OCI-LY7 (cell line): ENCODE measurements around the gene AXL. TPM values are rescaled to one million over a fixed set of nuclear protein-coding genes. Genes with fewer than 3 reads are reported as not detected.

Experiments used
- BruUV-seq: library from RNA; stranded (reverse); fragments of 400-500 nt; replicated peaks from 2 replicates; lab custom pipeline; 2021; lab: Mats Ljungman, UMichigan
- CTCF ChIA-PET: fragments of 300-600 bp; sonication (Branson Sonifier 250); formaldehyde crosslinking; loops from one replicate; lab custom pipeline; 2022; ENCODE audit warnings: antibody characterized with exemption; ENCODE audit not compliant: unreplicated experiment; lab: Charles Lee
- POLR2A ChIA-PET: fragments of 300-600 bp; sonication (Branson Sonifier 250); formaldehyde crosslinking; loops from one replicate; lab custom pipeline; 2022; ENCODE audit warnings: antibody characterized with exemption; lab: Charles Lee
- DNase-seq: peaks from one replicate; pipeline ENCODE4 v3.0.0-alpha.2; 2015; ENCODE audit warnings: low spot score
- H2AFZ ChIP-seq: fragments of 200-600 bp; sonication (generic), shearing (Covaris generic); 2 replicates; pipeline ENCODE4 v1.6.1; 2014; ENCODE audit warnings: mild to moderate bottlenecking, antibody characterized with exemption, low read length, moderate library complexity
- H3K27ac ChIP-seq: fragments of 200-600 bp; sonication (generic); 2 replicates; pipeline ENCODE4 v1.5.1; 2014; ENCODE audit warnings: mixed run types, low read depth, mild to moderate bottlenecking, moderate library complexity, low read length, inconsistent platforms; ENCODE audit not compliant: poor library complexity, severe bottlenecking
- H3K36me3 ChIP-seq: fragments of 200-600 bp; sonication (generic); 2 replicates; pipeline ENCODE4 v1.6.1; 2014; ENCODE audit warnings: mild to moderate bottlenecking, antibody characterized with exemption, low read length, moderate library complexity, mixed read lengths; ENCODE audit not compliant: insufficient read depth
- H3K4me1 ChIP-seq: fragments of 200-600 bp; sonication (generic); 2 replicates; pipeline ENCODE4 v1.5.1; 2014; ENCODE audit warnings: mild to moderate bottlenecking, low read length; ENCODE audit not compliant: insufficient read depth, poor library complexity, severe bottlenecking
- H3K4me2 ChIP-seq: fragments of 200-600 bp; sonication (generic); 2 replicates; pipeline ENCODE4 v1.6.1; 2014; ENCODE audit warnings: mild to moderate bottlenecking, low read length
- H3K4me3 ChIP-seq: fragments of 200-600 bp; sonication (generic); 2 replicates; pipeline ENCODE4 v1.5.1; 2014; ENCODE audit warnings: mild to moderate bottlenecking, low read depth, low read length; ENCODE audit not compliant: poor library complexity, severe bottlenecking
- H3K79me2 ChIP-seq: fragments of 200-600 bp; sonication (generic); 2 replicates; pipeline ENCODE4 v1.6.1; 2016; ENCODE audit warnings: low read depth, mild to moderate bottlenecking, low read length, moderate library complexity, mixed read lengths; ENCODE audit not compliant: insufficient read depth
- H3K9me2 ChIP-seq: fragments of 200-600 bp; sonication (generic); 2 replicates; pipeline ENCODE4 v1.6.1; 2016; ENCODE audit warnings: mild to moderate bottlenecking, low read length, mixed read lengths; ENCODE audit not compliant: insufficient read depth
- H3K9me3 ChIP-seq: fragments of 200-600 bp; sonication (generic); 2 replicates; pipeline ENCODE4 v1.6.1; 2014; ENCODE audit warnings: mild to moderate bottlenecking, mixed run types, low read length, mixed read lengths
- H4K20me1 ChIP-seq: fragments of 200-600 bp; sonication (generic); 2 replicates; pipeline ENCODE4 v1.6.1; 2014; ENCODE audit warnings: mild to moderate bottlenecking, antibody characterized with exemption, low read length, moderate library complexity, mixed read lengths; ENCODE audit not compliant: insufficient read depth
- EZH2phosphoT487 ChIP-seq: fragments of 200-600 bp; sonication (generic); IDR thresholded peaks from 2 replicates; pipeline ENCODE4 v1.6.1; 2018; ENCODE audit warnings: low read depth, borderline replicate concordance, mild to moderate bottlenecking, mixed run types, antibody characterized with exemption, low read length, moderate library complexity, mixed read lengths
- intact Hi-C: fragments of 100-400 bp; cut with micrococcal nuclease; formaldehyde crosslinking; loops from one replicate; pipeline ENCODE4 v1.10.0; 2022; ENCODE audit not compliant: unreplicated experiment
- total RNA-seq, 2 experiments: library from RNA; depleted of rRNA in 1 of 2; stranded (reverse); fragments of >200 nt in 1 of 2; shearing (Covaris generic) in 1 of 2; gene quantifications; 2 replicates each; pipeline ENCODE4 v1.2.3, GENCODE V29; 2014 to 2022
- TF ChIP-seq, protein P1 (sequence below): fragments of 200-600 bp; sonication (generic); conservative IDR thresholded peaks from 2 replicates; pipeline ENCODE4 v1.5.1; 2014; ENCODE audit warnings: mild to moderate bottlenecking, antibody characterized with exemption, low read length, moderate library complexity, mixed read lengths

AXL gene
- total RNA-seq, 2 experiments from 2014 or later, result not detected

DNA sequence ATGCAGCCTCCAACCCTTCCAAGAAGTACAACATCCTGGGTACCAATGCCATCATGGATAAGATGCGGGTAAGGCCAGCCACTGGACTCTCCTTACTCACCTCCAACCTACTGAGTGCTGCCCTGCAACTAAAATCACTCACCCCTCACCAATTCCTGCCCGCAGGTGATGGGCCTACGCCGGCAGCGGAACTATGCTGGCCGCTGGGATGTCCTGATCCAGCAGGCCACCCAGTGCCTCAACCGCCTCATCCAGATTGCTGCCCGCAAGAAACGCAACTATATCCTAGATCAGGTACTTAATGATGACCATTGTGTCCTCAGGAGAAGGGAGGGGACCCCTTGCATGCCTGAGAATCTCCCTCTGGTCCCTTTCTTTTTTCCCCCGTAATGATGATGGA, 75.4 kb downstream of the AXL start:
- ChIA-PET CTCF (no interaction called here), POLR2A (no interaction called here)
- intact Hi-C loops, result no loop called here
- BruUV-seq, result no TSS peak
- H2AFZ ChIP-seq, result no peak overlapping the region
- no peak overlapping the region for H3K4me3 ChIP-seq
- H3K79me2 ChIP-seq, result no peaks in the 10 kb centered on the region
- no peaks in the 10 kb centered on the region for H4K20me1 ChIP-seq
- H3K4me1 ChIP-seq, result peaks cover 16% of the 10 kb centered on the region
- H3K27ac ChIP-seq, result no peak overlapping the region
- no peaks in the 10 kb centered on the region for H3K9me2 ChIP-seq
- DNase-seq, result no peak
- peaks cover 100% of the 10 kb centered on the region for H3K36me3 ChIP-seq
- no peak overlapping the region for H3K4me2 ChIP-seq
- TF ChIP-seq EZH2phosphoT487, result no peak
- TF ChIP-seq, protein P1, sequence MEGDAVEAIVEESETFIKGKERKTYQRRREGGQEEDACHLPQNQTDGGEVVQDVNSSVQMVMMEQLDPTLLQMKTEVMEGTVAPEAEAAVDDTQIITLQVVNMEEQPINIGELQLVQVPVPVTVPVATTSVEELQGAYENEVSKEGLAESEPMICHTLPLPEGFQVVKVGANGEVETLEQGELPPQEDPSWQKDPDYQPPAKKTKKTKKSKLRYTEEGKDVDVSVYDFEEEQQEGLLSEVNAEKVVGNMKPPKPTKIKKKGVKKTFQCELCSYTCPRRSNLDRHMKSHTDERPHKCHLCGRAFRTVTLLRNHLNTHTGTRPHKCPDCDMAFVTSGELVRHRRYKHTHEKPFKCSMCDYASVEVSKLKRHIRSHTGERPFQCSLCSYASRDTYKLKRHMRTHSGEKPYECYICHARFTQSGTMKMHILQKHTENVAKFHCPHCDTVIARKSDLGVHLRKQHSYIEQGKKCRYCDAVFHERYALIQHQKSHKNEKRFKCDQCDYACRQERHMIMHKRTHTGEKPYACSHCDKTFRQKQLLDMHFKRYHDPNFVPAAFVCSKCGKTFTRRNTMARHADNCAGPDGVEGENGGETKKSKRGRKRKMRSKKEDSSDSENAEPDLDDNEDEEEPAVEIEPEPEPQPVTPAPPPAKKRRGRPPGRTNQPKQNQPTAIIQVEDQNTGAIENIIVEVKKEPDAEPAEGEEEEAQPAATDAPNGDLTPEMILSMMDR, result no peak
- H3K9me3 ChIP-seq, result no peaks in the 10 kb centered on the region

DNA sequence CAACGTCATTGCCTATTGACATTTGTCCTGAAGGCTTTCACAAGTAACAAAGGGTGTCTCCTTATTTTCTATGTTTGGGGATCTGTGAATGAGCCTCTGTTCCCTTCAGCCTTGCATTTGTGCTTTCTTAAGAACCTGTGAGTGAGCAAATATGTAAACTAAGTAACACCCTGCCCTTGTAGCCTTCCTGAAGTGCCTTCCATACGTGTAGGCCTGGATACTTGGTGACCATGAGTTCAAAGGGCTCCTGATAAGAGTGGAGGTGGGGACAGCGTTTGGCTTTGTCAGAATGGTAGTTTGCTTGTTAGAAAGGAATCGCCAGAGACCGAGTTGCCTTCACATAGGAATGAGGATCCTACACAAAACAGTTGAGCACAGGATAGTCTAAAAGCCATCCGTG, 76.5 kb downstream of the AXL start:
- DNase-seq, result no peak
- H3K36me3 ChIP-seq, result peaks cover 100% of the 10 kb centered on the region
- no peaks in the 10 kb centered on the region for H3K79me2 ChIP-seq
- TSS peak; percentile 21 for BruUV-seq
- H3K4me1 ChIP-seq, result peaks cover 16% of the 10 kb centered on the region
- POLR2A ChIA-PET, result interaction anchor here (0.7 kb wide), 1 partner anchor 33 kb away, joined by 3 read pairs; no protein-coding TSS in a partner anchor
- H3K9me3 ChIP-seq, result no peaks in the 10 kb centered on the region
- no peak overlapping the region for H3K27ac ChIP-seq
- intact Hi-C loops, result no loop called here
- H2AFZ ChIP-seq, result no peak overlapping the region
- no peak overlapping the region for H3K4me2 ChIP-seq
- no peaks in the 10 kb centered on the region for H4K20me1 ChIP-seq
- CTCF ChIA-PET, result no interaction called here
- no peaks in the 10 kb centered on the region for H3K9me2 ChIP-seq
- TF ChIP-seq, protein P1, result no peak
- TF ChIP-seq EZH2phosphoT487, result no peak
- H3K4me3 ChIP-seq, result no peak overlapping the region

DNA sequence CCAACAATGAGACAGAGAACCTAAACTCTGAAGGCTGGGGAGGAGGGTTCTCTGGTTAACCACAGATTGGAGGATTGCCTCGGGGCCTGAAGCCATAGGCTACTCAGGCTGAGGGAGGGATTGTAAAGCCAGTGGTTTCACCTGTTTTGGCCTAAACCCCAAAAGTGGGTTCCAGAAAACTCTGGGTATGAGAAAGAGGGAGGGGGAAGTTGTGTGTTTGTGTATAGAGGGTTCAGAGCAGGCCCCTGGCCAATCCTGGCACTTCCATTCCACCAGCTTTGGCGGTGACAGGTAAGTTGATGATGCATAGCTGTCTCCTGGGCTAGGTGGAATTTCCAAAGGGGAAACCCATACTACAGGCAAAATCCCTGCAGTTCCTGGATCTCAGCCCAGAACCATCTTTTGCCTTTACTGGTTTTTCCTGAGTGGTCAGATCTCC, 77.4 kb downstream of the AXL start:
- ChIA-PET POLR2A (no interaction called here), CTCF (no interaction called here)
- Histone ChIP-seq H3K36me3 (peaks cover 100% of the 10 kb centered on the region), H2AFZ (no peak overlapping the region), H3K9me2 (no peaks in the 10 kb centered on the region), H3K9me3 (no peaks in the 10 kb centered on the region), H3K79me2 (no peaks in the 10 kb centered on the region), H3K4me1 (peaks cover 16% of the 10 kb centered on the region), H3K27ac (peak overlapping the region; percentile 14), H4K20me1 (no peaks in the 10 kb centered on the region), H3K4me3 (no peak overlapping the region), H3K4me2 (no peak overlapping the region)
- intact Hi-C loops, result no loop called here
- DNase-seq, result no peak
- BruUV-seq, result no TSS peak
- TF ChIP-seq EZH2phosphoT487, result no peak
- TF ChIP-seq, protein P1, result no peak
